ENCODE results near the gene PKIG. TPM values are rescaled to one million over a fixed set of nuclear protein-coding genes. Genes with fewer than 3 reads are reported as not detected.

The PKIG gene
- total and polyA plus RNA-seq, 9 donors, result 40.5 to 53.3 (median 45.4) TPM

DNA sequence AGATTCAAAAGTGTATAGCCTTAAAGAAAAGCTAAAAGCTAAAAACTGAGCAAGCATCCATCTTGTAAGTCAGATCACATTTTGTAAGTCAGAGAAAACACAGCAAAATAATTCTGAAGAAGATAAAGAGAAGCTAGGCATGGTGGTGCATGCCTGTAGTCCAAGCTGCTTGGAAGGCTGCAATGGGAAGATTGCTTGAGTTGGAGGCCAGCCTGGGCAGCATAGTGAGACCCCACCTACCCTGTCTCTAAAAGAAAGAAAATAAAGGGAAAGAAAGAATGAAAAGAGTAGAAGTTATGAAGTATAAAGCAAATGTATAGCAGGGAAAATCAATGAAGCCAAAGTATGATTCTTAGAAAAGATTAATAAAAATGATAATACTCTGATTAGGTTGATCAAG lies 20.5 kb upstream of the PKIG start:
- Histone ChIP-seq H3K4me1 (ENCODE audit: control insufficient read depth, insufficient read depth, low read length) (no peaks in the 10 kb centered on the region), H3K27me3 (ENCODE audit: control insufficient read depth, insufficient read depth, low read length) (no peaks in the 10 kb centered on the region), H3K9me3 (replicated peaks; ENCODE audit: control insufficient read depth, low read depth, low read length) (no peaks in the 10 kb centered on the region), H3K27ac (ENCODE audit: low read length) (no peak overlapping the region), H3K36me3 (ENCODE audit: control insufficient read depth, insufficient read depth, low read length) (no peaks in the 10 kb centered on the region), H3K4me3 (ENCODE audit: low read length) (no peak overlapping the region)
- DNase-seq, result no peak

GRCh38 chr20:44566018-44566417 lies 16.4 kb upstream of the PKIG start:
- Histone ChIP-seq H3K36me3 (ENCODE audit: control insufficient read depth, insufficient read depth, low read length) (no peaks in the 10 kb centered on the region), H3K4me3 (ENCODE audit: low read length) (no peak overlapping the region), H3K4me1 (ENCODE audit: control insufficient read depth, insufficient read depth, low read length) (no peaks in the 10 kb centered on the region), H3K27me3 (ENCODE audit: control insufficient read depth, insufficient read depth, low read length) (no peaks in the 10 kb centered on the region), H3K9me3 (replicated peaks; ENCODE audit: control insufficient read depth, low read depth, low read length) (no peaks in the 10 kb centered on the region), H3K27ac (ENCODE audit: low read length) (no peak overlapping the region)
- DNase-seq, result no peak
- WGBS (ENCODE audit: insufficient coverage), result 100% methylated on average over 1 of the region's 3 CpGs

GRCh38 chr20:44566811-44567210 lies 15.6 kb upstream of the PKIG start:
- Histone ChIP-seq H3K9me3 (replicated peaks; ENCODE audit: control insufficient read depth, low read depth, low read length) (no peaks in the 10 kb centered on the region), H3K4me1 (ENCODE audit: control insufficient read depth, insufficient read depth, low read length) (no peaks in the 10 kb centered on the region), H3K27ac (ENCODE audit: low read length) (no peak overlapping the region), H3K4me3 (ENCODE audit: low read length) (no peak overlapping the region), H3K36me3 (ENCODE audit: control insufficient read depth, insufficient read depth, low read length) (no peaks in the 10 kb centered on the region), H3K27me3 (ENCODE audit: control insufficient read depth, insufficient read depth, low read length) (no peaks in the 10 kb centered on the region)
- DNase-seq, result no peak

GRCh38 chr20:44570367-44570766 lies 12.0 kb upstream of the PKIG start:
- Histone ChIP-seq H3K27me3 (ENCODE audit: control insufficient read depth, insufficient read depth, low read length) (no peaks in the 10 kb centered on the region), H3K36me3 (ENCODE audit: control insufficient read depth, insufficient read depth, low read length) (no peaks in the 10 kb centered on the region), H3K4me3 (ENCODE audit: low read length) (no peak overlapping the region), H3K4me1 (ENCODE audit: control insufficient read depth, insufficient read depth, low read length) (peaks cover 13% of the 10 kb centered on the region), H3K9me3 (replicated peaks; ENCODE audit: control insufficient read depth, low read depth, low read length) (no peaks in the 10 kb centered on the region), H3K27ac (ENCODE audit: low read length) (no peak overlapping the region)
- no peak for DNase-seq
- no CpG with 5 or more reads among the region's 1 CpG for WGBS (ENCODE audit: insufficient coverage)

- H3K4me1 ChIP-seq (ENCODE audit: control insufficient read depth, insufficient read depth, low read length), result peaks cover 18% of the 10 kb centered on the region
- DNase-seq, result no peak
Measured at GRCh38 chr20:44571362-44571988, 10.9 kb upstream of the PKIG start.

GRCh38 chr20:44572551-44573500 lies 9.6 kb upstream of the PKIG start:
- Histone ChIP-seq H3K9me3 (replicated peaks; ENCODE audit: control insufficient read depth, low read depth, low read length) (no peaks in the 10 kb centered on the region), H3K4me1 (ENCODE audit: control insufficient read depth, insufficient read depth, low read length) (peaks cover 22% of the 10 kb centered on the region), H3K36me3 (ENCODE audit: control insufficient read depth, insufficient read depth, low read length) (no peaks in the 10 kb centered on the region), H3K27me3 (ENCODE audit: control insufficient read depth, insufficient read depth, low read length) (no peaks in the 10 kb centered on the region), H3K27ac (ENCODE audit: low read length) (peak overlapping the region; percentile 81), H3K4me3 (ENCODE audit: low read length) (no peak overlapping the region)
- DNase-seq, result peak; percentile 73
- 30% methylated on average over 3 of the region's 6 CpGs for WGBS (ENCODE audit: insufficient coverage)

More at GRCh38 chr20:44571362-44571988, 10.9 kb upstream of the PKIG start:
- Histone ChIP-seq H3K27me3 (ENCODE audit: control insufficient read depth, insufficient read depth, low read length) (no peaks in the 10 kb centered on the region), H3K27ac (ENCODE audit: low read length) (no peak overlapping the region), H3K36me3 (ENCODE audit: control insufficient read depth, insufficient read depth, low read length) (no peaks in the 10 kb centered on the region), H3K9me3 (replicated peaks; ENCODE audit: control insufficient read depth, low read depth, low read length) (no peaks in the 10 kb centered on the region), H3K4me3 (ENCODE audit: low read length) (no peak overlapping the region)
- WGBS (ENCODE audit: insufficient coverage), result 39% methylated on average over 3 of the region's 6 CpGs

DNA sequence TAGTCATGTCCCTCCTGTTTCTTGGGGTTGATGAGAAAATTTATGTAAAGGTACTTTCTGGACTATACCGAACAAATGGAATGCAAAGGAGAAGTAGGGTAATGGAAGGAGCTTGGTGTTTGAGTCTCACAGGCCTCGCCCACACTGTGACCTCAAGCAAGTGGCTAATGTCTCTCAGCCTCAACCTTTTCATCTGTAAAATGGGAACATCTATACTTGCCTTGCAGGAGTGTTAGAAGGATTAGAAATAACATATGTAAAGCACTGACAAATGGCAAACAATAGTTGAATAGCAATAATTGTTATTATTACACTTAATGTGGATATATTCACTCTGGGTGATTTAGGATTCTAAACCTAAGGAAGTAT lies 8.9 kb upstream of the PKIG start:
- H3K4me1 ChIP-seq (ENCODE audit: control insufficient read depth, insufficient read depth, low read length), result peaks cover 22% of the 10 kb centered on the region
- no peaks in the 10 kb centered on the region for H3K9me3 ChIP-seq (replicated peaks; ENCODE audit: control insufficient read depth, low read depth, low read length)
- H3K27me3 ChIP-seq (ENCODE audit: control insufficient read depth, insufficient read depth, low read length), result no peaks in the 10 kb centered on the region
- H3K4me3 ChIP-seq (ENCODE audit: low read length), result no peak overlapping the region
- WGBS (ENCODE audit: insufficient coverage), result 90% methylated on average over 2 of the region's 2 CpGs
- DNase-seq, result no peak
- no peaks in the 10 kb centered on the region for H3K36me3 ChIP-seq (ENCODE audit: control insufficient read depth, insufficient read depth, low read length)
- peak overlapping the region; percentile 81 for H3K27ac ChIP-seq (ENCODE audit: low read length)

DNA sequence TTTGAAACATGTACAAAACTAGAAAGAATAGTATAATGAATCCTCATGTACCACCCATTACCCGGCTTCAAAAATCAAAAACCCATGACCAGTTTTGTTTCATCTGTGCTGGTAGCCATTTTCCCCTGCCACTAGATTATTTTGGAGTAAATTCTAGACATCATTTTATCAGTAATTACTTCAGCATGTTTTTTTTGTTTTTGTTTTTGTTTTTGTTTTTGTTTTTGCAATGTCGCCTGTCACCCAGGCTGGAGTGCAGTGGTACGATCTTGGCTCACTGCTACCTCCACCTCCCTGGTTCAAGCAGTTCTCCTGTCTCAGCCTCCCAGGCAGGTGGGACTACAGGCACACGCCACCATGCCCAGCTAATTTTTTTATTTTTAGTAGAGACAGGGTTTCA lies 8.0 kb upstream of the PKIG start:
- H3K4me3 ChIP-seq (ENCODE audit: low read length), result no peak overlapping the region
- H3K36me3 ChIP-seq (ENCODE audit: control insufficient read depth, insufficient read depth, low read length), result no peaks in the 10 kb centered on the region
- no peaks in the 10 kb centered on the region for H3K27me3 ChIP-seq (ENCODE audit: control insufficient read depth, insufficient read depth, low read length)
- peak overlapping the region; percentile 13 for H3K27ac ChIP-seq (ENCODE audit: low read length)
- peaks cover 25% of the 10 kb centered on the region for H3K4me1 ChIP-seq (ENCODE audit: control insufficient read depth, insufficient read depth, low read length)
- no peak for DNase-seq
- WGBS (ENCODE audit: insufficient coverage), result 70% methylated on average over 2 of the region's 4 CpGs
- no peaks in the 10 kb centered on the region for H3K9me3 ChIP-seq (replicated peaks; ENCODE audit: control insufficient read depth, low read depth, low read length)

- Histone ChIP-seq H3K9me3 (replicated peaks; ENCODE audit: control insufficient read depth, low read depth, low read length) (no peaks in the 10 kb centered on the region), H3K36me3 (ENCODE audit: control insufficient read depth, insufficient read depth, low read length) (no peaks in the 10 kb centered on the region), H3K4me3 (ENCODE audit: low read length) (no peak overlapping the region), H3K4me1 (ENCODE audit: control insufficient read depth, insufficient read depth, low read length) (peaks cover 27% of the 10 kb centered on the region), H3K27ac (ENCODE audit: low read length) (no peak overlapping the region), H3K27me3 (ENCODE audit: control insufficient read depth, insufficient read depth, low read length) (no peaks in the 10 kb centered on the region)
- DNase-seq, result peak; percentile 33
- 45% methylated on average over 3 of the region's 3 CpGs for WGBS (ENCODE audit: insufficient coverage)
Measured at GRCh38 chr20:44576297-44576696, 6.1 kb upstream of the PKIG start.

- Histone ChIP-seq H3K27ac (ENCODE audit: low read length) (peak overlapping the region; percentile 17), H3K4me1 (ENCODE audit: control insufficient read depth, insufficient read depth, low read length) (peaks cover 34% of the 10 kb centered on the region), H3K27me3 (ENCODE audit: control insufficient read depth, insufficient read depth, low read length) (no peaks in the 10 kb centered on the region), H3K4me3 (ENCODE audit: low read length) (no peak overlapping the region), H3K36me3 (ENCODE audit: control insufficient read depth, insufficient read depth, low read length) (no peaks in the 10 kb centered on the region), H3K9me3 (replicated peaks; ENCODE audit: control insufficient read depth, low read depth, low read length) (no peaks in the 10 kb centered on the region)
- 21% methylated on average over 3 of the region's 8 CpGs for WGBS (ENCODE audit: insufficient coverage)
- no peak for DNase-seq
Measured at GRCh38 chr20:44579313-44580081, 2.9 kb upstream of the PKIG start.

All from muscle of leg (tissue), 11 donors.